Activated CD8-positive, alpha-beta T cell treated with anti-CD3 and anti-CD28 coated beads for 36 hours (primary cell): ENCODE data around the gene SPATS2L. TPM values are rescaled to one million over a fixed set of nuclear protein-coding genes. Genes with fewer than 3 reads are reported as not detected.

Experiments used
- ATAC-seq: fragments of 200-7000 bp; cut with Tn5 transposase; one replicate; pipeline ENCODE4 v1.10.0; 2021; ENCODE audit warnings: mild to moderate bottlenecking, moderate library complexity
- CTCF ChIA-PET: fragments of 350-600 bp; sonication (Branson Sonifier 250); formaldehyde crosslinking; loops from one replicate; lab custom pipeline; 2021; ENCODE audit warnings: antibody characterized with exemption; lab: Charles Lee
- POLR2A ChIA-PET: fragments of 350-600 bp; sonication (Branson Sonifier 250); formaldehyde crosslinking; loops from one replicate; lab custom pipeline; 2021; ENCODE audit warnings: antibody characterized with exemption; lab: Charles Lee
- DNase-seq: peaks from one replicate; pipeline ENCODE4 v3.0.0-alpha.2; 2020
- H3K27ac Mint-ChIP-seq: one replicate; pipeline ENCODE4 v1.8.0; 2021; ENCODE audit warnings: mild to moderate bottlenecking, mixed read lengths
- H3K27me3 Mint-ChIP-seq: one replicate; pipeline ENCODE4 v1.8.0; 2021; ENCODE audit warnings: mixed read lengths
- H3K36me3 Mint-ChIP-seq: one replicate; pipeline ENCODE4 v1.8.0; 2021; ENCODE audit warnings: low read depth, mixed read lengths
- H3K4me1 Mint-ChIP-seq: one replicate; pipeline ENCODE4 v1.8.0; 2021; ENCODE audit warnings: low read depth, mixed read lengths
- H3K4me3 Mint-ChIP-seq: one replicate; pipeline ENCODE4 v1.8.0; 2021; ENCODE audit warnings: mild to moderate bottlenecking, moderate library complexity, mixed read lengths
- H3K9me3 Mint-ChIP-seq: one replicate; pipeline ENCODE4 v1.8.0; 2021; ENCODE audit warnings: mixed read lengths
- CTCF ChIP-seq: fragments of 200-600 bp; IDR thresholded peaks from one replicate; pipeline ENCODE4 v1.8.0; 2022; ENCODE audit warnings: antibody characterized with exemption, mild to moderate bottlenecking
- intact Hi-C: fragments of 100-400 bp; cut with micrococcal nuclease; formaldehyde crosslinking; loops from one replicate; pipeline ENCODE4 v1.10.0; 2022
- total RNA-seq, 2 experiments: library from RNA; stranded (reverse); gene quantifications; one replicate each; pipeline ENCODE4 v1.2.3, GENCODE V29; 2021

SPATS2L gene
- total RNA-seq, 2 experiments from 2014 or later, result 5.7 to 9.0 TPM

- no peak for TF ChIP-seq CTCF
- H3K27me3 Mint-ChIP-seq, result no peaks in the 10 kb centered on the region
- no peak for DNase-seq
- intact Hi-C loops, result no loop called here
- no peaks in the 10 kb centered on the region for H3K9me3 Mint-ChIP-seq
- ATAC-seq, result no peak
- CTCF ChIA-PET, result interaction anchor here (0.9 to 7.0 kb wide), 19 partner anchors 8 to 526 kb away, joined by 3 to 50 read pairs (median 5); partner anchors contain the start of genes SGO2 and SPATS2L
- H3K4me3 Mint-ChIP-seq, result no peak overlapping the region
- no peak overlapping the region for H3K27ac Mint-ChIP-seq
- no peaks in the 10 kb centered on the region for H3K4me1 Mint-ChIP-seq
- H3K36me3 Mint-ChIP-seq, result no peaks in the 10 kb centered on the region
- POLR2A ChIA-PET, result interaction anchor here (0.7 to 1.5 kb wide), 2 partner anchors 11 to 246 kb away, joined by 3 to 4 read pairs; no protein-coding TSS in a partner anchor
These were observed 175.7 kb downstream of the SPATS2L start for GRCh38 chr2:200482194-200482593.

- ATAC-seq (peak; percentile 71), DNase-seq (peak; percentile 58)
- no peak overlapping the region for H3K27ac Mint-ChIP-seq
- no peaks in the 10 kb centered on the region for H3K9me3 Mint-ChIP-seq
- H3K36me3 Mint-ChIP-seq, result no peaks in the 10 kb centered on the region
- intact Hi-C loops, result no loop called here
- POLR2A ChIA-PET, result interaction anchor here (0.5 to 1.0 kb wide), 2 partner anchors 19 to 469 kb away, joined by 3 to 4 read pairs; no protein-coding TSS in a partner anchor
- CTCF ChIA-PET, result interaction anchor here (0.9 to 7.0 kb wide), 18 partner anchors 10 to 694 kb away, joined by 3 to 50 read pairs (median 5); partner anchors contain the start of gene SGO2
- H3K27me3 Mint-ChIP-seq, result no peaks in the 10 kb centered on the region
- no peak overlapping the region for H3K4me3 Mint-ChIP-seq
- H3K4me1 Mint-ChIP-seq, result no peaks in the 10 kb centered on the region
- TF ChIP-seq CTCF, result peak; percentile 41
These were observed 177.3 kb downstream of the SPATS2L start for GRCh38 chr2:200483729-200484198.

GRCh38 chr2:200484934-200485333 lies 178.4 kb downstream of the SPATS2L start:
- intact Hi-C loops, result no loop called here
- no peak for TF ChIP-seq CTCF
- POLR2A ChIA-PET, result interaction anchor here (0.6 to 1.0 kb wide), 2 partner anchors 18 to 54 kb away, joined by 3 to 4 read pairs; no protein-coding TSS in a partner anchor

GRCh38 chr2:200486529-200486928 lies 180.0 kb downstream of the SPATS2L start:
- ChIA-PET POLR2A (no interaction called here), CTCF (interaction anchor here (0.9 to 7.0 kb wide), 9 partner anchors 10 to 511 kb away, joined by 3 to 34 read pairs (median 4); no protein-coding TSS in a partner anchor)
- Mint-ChIP-seq H3K27ac (no peak overlapping the region), H3K4me1 (no peaks in the 10 kb centered on the region), H3K4me3 (no peak overlapping the region), H3K36me3 (peaks cover 12% of the 10 kb centered on the region), H3K9me3 (peaks cover 1% of the 10 kb centered on the region), H3K27me3 (no peaks in the 10 kb centered on the region)
- intact Hi-C loops, result no loop called here
- no peak for TF ChIP-seq CTCF
- DNase-seq (no peak), ATAC-seq (no peak)

More at GRCh38 chr2:200484934-200485333, 178.4 kb downstream of the SPATS2L start:
- Mint-ChIP-seq H3K9me3 (no peaks in the 10 kb centered on the region), H3K36me3 (peaks cover 4% of the 10 kb centered on the region), H3K4me1 (no peaks in the 10 kb centered on the region), H3K27me3 (no peaks in the 10 kb centered on the region), H3K27ac (no peak overlapping the region), H3K4me3 (no peak overlapping the region)
- CTCF ChIA-PET, result interaction anchor here (1.0 to 7.0 kb wide), 10 partner anchors 9 to 692 kb away, joined by 3 to 50 read pairs (median 8); no protein-coding TSS in a partner anchor
- DNase-seq (no peak), ATAC-seq (no peak)

GRCh38 chr2:200488169-200488568 lies 181.7 kb downstream of the SPATS2L start:
- POLR2A ChIA-PET, result no interaction called here

More at GRCh38 chr2:200488169-200488568, 181.7 kb downstream of the SPATS2L start:
- Mint-ChIP-seq H3K36me3 (peaks cover 22% of the 10 kb centered on the region), H3K4me1 (no peaks in the 10 kb centered on the region), H3K4me3 (no peak overlapping the region), H3K27me3 (no peaks in the 10 kb centered on the region), H3K9me3 (peaks cover 1% of the 10 kb centered on the region), H3K27ac (no peak overlapping the region)
- TF ChIP-seq CTCF, result no peak
- ATAC-seq (no peak), DNase-seq (no peak)
- intact Hi-C loops, result no loop called here
- CTCF ChIA-PET, result no interaction called here
